Right lobe of liver (tissue), 4 donors: ENCODE measurements around the gene ZFYVE9.

ENCODE experiments used
- POLR2A ChIP-seq: fragments of 450-650 bp; IDR thresholded peaks from one replicate; pipeline ENCODE4 v1.6.1; 2017; ENCODE audit warnings: antibody characterized with exemption, mild to moderate bottlenecking
- TF ChIP-seq, protein P1 (sequence below), 4 donors: fragments of 200-600 bp in 3 of 4; fragments of 450-650 bp in 1 of 4; IDR thresholded peaks; one replicate each; pipeline versions ENCODE4 v1.5.1 to v1.8.0; 2016 to 2022; ENCODE audit warnings: antibody characterized with exemption in 4 of 4, mild to moderate bottlenecking in 2 of 4
- donor health status: DM: no; HTN: no; CAD: no.
- donor health status: DM: no; HTN: no; CAD: no.
- donor health status: DM: no; HTN: yes; CAD: no.

DNA sequence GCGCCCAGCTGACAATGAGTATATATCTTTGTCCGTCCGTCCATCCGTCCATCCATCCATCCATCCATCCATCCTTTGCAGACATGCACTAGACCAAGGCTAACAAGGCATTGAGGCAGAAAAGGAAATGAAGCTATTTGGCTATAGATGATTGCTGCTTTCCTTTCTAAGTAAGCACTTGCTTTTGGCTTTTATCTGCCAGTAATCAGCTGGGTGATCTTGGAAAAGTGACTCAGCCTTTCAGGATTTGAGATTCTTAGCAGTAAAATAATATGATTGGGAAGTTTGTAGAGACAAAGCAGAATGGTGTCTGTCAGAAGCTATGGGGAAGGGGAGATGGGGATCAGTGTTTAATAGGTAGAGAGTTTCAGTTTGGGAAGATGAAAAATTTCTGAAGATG is 22.7 kb downstream of the ZFYVE9 start:
- TF ChIP-seq, protein P1, sequence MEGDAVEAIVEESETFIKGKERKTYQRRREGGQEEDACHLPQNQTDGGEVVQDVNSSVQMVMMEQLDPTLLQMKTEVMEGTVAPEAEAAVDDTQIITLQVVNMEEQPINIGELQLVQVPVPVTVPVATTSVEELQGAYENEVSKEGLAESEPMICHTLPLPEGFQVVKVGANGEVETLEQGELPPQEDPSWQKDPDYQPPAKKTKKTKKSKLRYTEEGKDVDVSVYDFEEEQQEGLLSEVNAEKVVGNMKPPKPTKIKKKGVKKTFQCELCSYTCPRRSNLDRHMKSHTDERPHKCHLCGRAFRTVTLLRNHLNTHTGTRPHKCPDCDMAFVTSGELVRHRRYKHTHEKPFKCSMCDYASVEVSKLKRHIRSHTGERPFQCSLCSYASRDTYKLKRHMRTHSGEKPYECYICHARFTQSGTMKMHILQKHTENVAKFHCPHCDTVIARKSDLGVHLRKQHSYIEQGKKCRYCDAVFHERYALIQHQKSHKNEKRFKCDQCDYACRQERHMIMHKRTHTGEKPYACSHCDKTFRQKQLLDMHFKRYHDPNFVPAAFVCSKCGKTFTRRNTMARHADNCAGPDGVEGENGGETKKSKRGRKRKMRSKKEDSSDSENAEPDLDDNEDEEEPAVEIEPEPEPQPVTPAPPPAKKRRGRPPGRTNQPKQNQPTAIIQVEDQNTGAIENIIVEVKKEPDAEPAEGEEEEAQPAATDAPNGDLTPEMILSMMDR (IDR thresholded peaks at IDR 0.05): no peak
- TF ChIP-seq POLR2A: no peak
